H9 (cell line): ENCODE results near the gene SELPLG. TPM values are rescaled to one million over a fixed set of nuclear protein-coding genes. Genes with fewer than 3 reads are reported as not detected.

Experiments used
- DNase-seq: peaks from one replicate; pipeline ENCODE4 v3.0.0-alpha.2; 2017
- H2AFZ ChIP-seq: one replicate; pipeline ENCODE4 v1.6.1; 2013; ENCODE audit warnings: mild to moderate bottlenecking, low read length, control low read depth, moderate library complexity
- H2AK5ac ChIP-seq: 2 replicates; pipeline ENCODE4 v1.6.1; 2013; ENCODE audit warnings: low read length, control low read depth, mixed read lengths; ENCODE audit not compliant: insufficient read length
- H2BK120ac ChIP-seq: one replicate; pipeline ENCODE4 v1.6.1; 2013; ENCODE audit warnings: low read depth, mild to moderate bottlenecking, low read length, control low read depth, inconsistent platforms; ENCODE audit not compliant: poor library complexity, severe bottlenecking
- H2BK12ac ChIP-seq: 2 replicates; pipeline ENCODE4 v1.6.1; 2013; ENCODE audit warnings: low read length, control low read depth, mixed read lengths, low read depth; ENCODE audit not compliant: insufficient read length
- H2BK15ac ChIP-seq: 2 replicates; pipeline ENCODE4 v1.6.1; 2013; ENCODE audit warnings: low read depth, low read length, control low read depth
- H2BK20ac ChIP-seq: one replicate; pipeline ENCODE4 v1.6.1; 2013; ENCODE audit warnings: low read depth, mild to moderate bottlenecking, low read length, control low read depth, inconsistent platforms; ENCODE audit not compliant: poor library complexity, severe bottlenecking
- H2BK5ac ChIP-seq: 2 replicates; pipeline ENCODE4 v1.6.1; 2013; ENCODE audit warnings: low read length, control low read depth, mixed read lengths; ENCODE audit not compliant: insufficient read length
- H3K14ac ChIP-seq: 2 replicates; pipeline ENCODE4 v1.6.1; 2013; ENCODE audit warnings: low read length, control low read depth; ENCODE audit not compliant: insufficient read depth
- H3K18ac ChIP-seq: 2 replicates; pipeline ENCODE4 v1.6.1; 2013; ENCODE audit warnings: low read depth, mild to moderate bottlenecking, mixed read lengths, low read length, control low read depth; ENCODE audit not compliant: insufficient read length
- H3K23ac ChIP-seq: 2 replicates; pipeline ENCODE4 v1.6.1; 2013; ENCODE audit warnings: low read length, control low read depth, mixed read lengths, low read depth; ENCODE audit not compliant: insufficient read length
- H3K23me2 ChIP-seq: 2 replicates; pipeline ENCODE4 v1.6.1; 2013; ENCODE audit warnings: low read depth, mild to moderate bottlenecking, mixed read lengths, low read length, control low read depth; ENCODE audit not compliant: insufficient read length, poor library complexity, severe bottlenecking
- H3K27ac ChIP-seq: 2 replicates; pipeline ENCODE4 v1.5.1; 2013; ENCODE audit warnings: low read length, control low read depth, mixed read lengths, low read depth; ENCODE audit not compliant: insufficient read length
- H3K27me3 ChIP-seq: 2 replicates; pipeline ENCODE4 v1.6.1; 2013; ENCODE audit warnings: low read length, control low read depth, inconsistent platforms; ENCODE audit not compliant: insufficient read depth
- H3K4ac ChIP-seq: 2 replicates; pipeline ENCODE4 v1.6.1; 2013; ENCODE audit warnings: low read depth, mild to moderate bottlenecking, control low read depth, inconsistent platforms, low read length, moderate library complexity
- H3K4me1 ChIP-seq: 2 replicates; pipeline ENCODE4 v1.6.1; 2013; ENCODE audit warnings: low read length, control low read depth, inconsistent platforms; ENCODE audit not compliant: insufficient read depth
- H3K4me2 ChIP-seq: 2 replicates; pipeline ENCODE4 v1.6.1; 2013; ENCODE audit warnings: low read length, control low read depth, mixed read lengths; ENCODE audit not compliant: insufficient read length, insufficient read depth
- H3K56ac ChIP-seq: 2 replicates; pipeline ENCODE4 v1.6.1; 2013; ENCODE audit warnings: low read depth, mild to moderate bottlenecking, mixed read lengths, low read length, control low read depth; ENCODE audit not compliant: insufficient read length
- H3K79me1 ChIP-seq: 2 replicates; pipeline ENCODE4 v1.6.1; 2013; ENCODE audit warnings: low read depth, mild to moderate bottlenecking, moderate library complexity, low read length, control low read depth, inconsistent platforms; ENCODE audit not compliant: insufficient read depth, poor library complexity, severe bottlenecking
- H3K79me2 ChIP-seq: 2 replicates; pipeline ENCODE4 v1.6.1; 2013; ENCODE audit warnings: low read length, control low read depth, inconsistent platforms; ENCODE audit not compliant: insufficient read depth
- H3K9ac ChIP-seq: 2 replicates; pipeline ENCODE4 v1.6.1; 2013; ENCODE audit warnings: low read length, control low read depth, mixed read lengths; ENCODE audit not compliant: insufficient read length; ENCODE audit errors: extremely low read depth
- H3K9me3 ChIP-seq: one replicate; pipeline ENCODE4 v1.6.1; 2013; ENCODE audit warnings: low read depth, low read length, inconsistent platforms; ENCODE audit not compliant: control insufficient read depth
- H3T11ph ChIP-seq: one replicate; pipeline ENCODE4 v1.6.1; 2013; ENCODE audit warnings: mild to moderate bottlenecking, low read length, control low read depth, inconsistent platforms
- H4K20me1 ChIP-seq: one replicate; pipeline ENCODE4 v1.6.1; 2013; ENCODE audit not compliant: control insufficient read depth, insufficient read length, insufficient read depth
- H4K5ac ChIP-seq: 2 replicates; pipeline ENCODE4 v1.6.1; 2013; ENCODE audit warnings: low read depth, mild to moderate bottlenecking, mixed read lengths, low read length, control low read depth; ENCODE audit not compliant: insufficient read length
- H4K8ac ChIP-seq: replicated peaks from 2 replicates; pipeline ENCODE4 v1.6.1; 2013; ENCODE audit warnings: low read length, control low read depth, mixed read lengths, low read depth; ENCODE audit not compliant: insufficient read length
- H4K91ac ChIP-seq: 2 replicates; pipeline ENCODE4 v1.6.1; 2013; ENCODE audit warnings: low read depth, mild to moderate bottlenecking, moderate library complexity, mixed read lengths, low read length, control low read depth; ENCODE audit not compliant: insufficient read length
- H3K27ac Mint-ChIP-seq, 3 experiments: 2 replicates in 2 of 3; 3 replicates in 1 of 3; pipeline ENCODE4 v1.8.0; 2020 to 2021; ENCODE audit warnings: mixed read lengths in 3 of 3, mild to moderate bottlenecking in 1 of 3, moderate library complexity in 1 of 3
- H3K27me3 Mint-ChIP-seq: 2 replicates; pipeline ENCODE4 v1.8.0; 2021; ENCODE audit warnings: low read depth, mild to moderate bottlenecking, moderate library complexity, mixed read lengths
- H3K36me3 Mint-ChIP-seq, 3 experiments: 2 replicates in 2 of 3; 3 replicates in 1 of 3; pipeline ENCODE4 v1.8.0; 2020 to 2021; ENCODE audit warnings: low read depth in 3 of 3, mixed read lengths in 3 of 3; ENCODE audit not compliant: insufficient read depth in 1 of 3
- H3K4me1 Mint-ChIP-seq, 2 experiments: 2 replicates each; pipeline ENCODE4 v1.8.0; 2020; ENCODE audit warnings: mixed read lengths in 2 of 2
- H3K4me3 Mint-ChIP-seq, 2 experiments: 2 replicates in 1 of 2; 3 replicates in 1 of 2; pipeline ENCODE4 v1.8.0; 2020 to 2021; ENCODE audit warnings: mild to moderate bottlenecking in 2 of 2, mixed read lengths in 2 of 2, moderate library complexity in 1 of 2
- H3K9me3 Mint-ChIP-seq, 2 experiments: 2 replicates in 1 of 2; 3 replicates in 1 of 2; pipeline ENCODE4 v1.8.0; 2020; ENCODE audit warnings: mild to moderate bottlenecking in 2 of 2, mixed read lengths in 2 of 2, moderate library complexity in 1 of 2
- WGBS: extraction: QIAGEN DNeasy Blood & Tissue Kit; methylation state at CpG from one replicate; pipeline ENCODE4 v1.1.7; 2013; ENCODE audit warnings: missing lambda C conversion rate, low lambda C conversion rate, mixed read lengths; ENCODE audit not compliant: insufficient read length; ENCODE audit errors: extremely low coverage; 5-methylcytosine and 5-hydroxymethylcytosine counted together
- microRNA-seq: library from miRNA; unstranded; fragments of <30 nt; microRNA quantifications from one replicate; pipeline ENCODE4, GENCODE V29; 2020; ENCODE audit warnings: borderline microRNAs expressed
- total RNA-seq: library from RNA; stranded (reverse); gene quantifications from 2 replicates; pipeline ENCODE4 v1.2.1, GENCODE V29; 2021
- TF ChIP-seq, protein P1 (sequence below): fragments of 200-600 bp; sonication (generic); conservative IDR thresholded peaks from 3 replicates; pipeline ENCODE4 v1.8.0; 2021; ENCODE audit warnings: antibody characterized with exemption, mild to moderate bottlenecking

Gene SELPLG
- total RNA-seq, 1 experiment from 2014 or later = 0.15 TPM

DNA sequence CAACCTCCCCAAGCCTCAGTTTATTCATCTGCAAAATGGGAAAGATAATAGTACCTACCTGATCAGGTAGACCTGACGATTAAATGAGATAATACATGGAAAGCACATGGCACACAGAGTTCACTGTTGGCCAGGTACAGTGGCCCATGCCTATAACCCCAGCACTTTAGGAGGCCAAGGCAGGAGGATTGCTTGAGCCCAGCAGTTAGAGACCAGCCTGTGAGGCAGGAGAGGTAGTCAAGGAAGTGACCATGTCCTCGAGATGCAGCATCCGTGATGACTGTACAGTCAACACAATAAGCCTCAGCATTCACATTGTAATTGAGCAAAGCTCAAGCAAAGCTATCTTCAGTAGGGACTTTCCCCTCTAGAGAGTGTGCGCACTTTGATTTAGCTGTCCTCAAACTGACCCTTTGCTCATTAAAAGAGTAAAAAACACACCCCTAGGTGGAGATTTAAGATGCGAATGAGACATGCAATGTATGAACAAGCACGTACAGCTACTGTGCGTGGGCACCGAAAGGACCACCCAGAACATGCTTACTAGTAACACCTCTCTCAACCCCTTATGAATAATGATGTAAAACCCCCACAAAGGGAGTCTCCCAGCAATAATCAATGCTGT, 61.4 kb downstream of the SELPLG start:
- Mint-ChIP-seq H3K27me3 (peaks cover 2% of the 10 kb centered on the region; the same call in 1 of the 2 replicates), H3K27ac (no peak overlapping the region; a peak in 1 of 7 replicates), H3K36me3 (peaks cover 7 to 21% (median 18%) of the 10 kb centered on the region in 3 experiments; a peak in 6 of 7 replicates), H3K4me1 (no peaks in the 10 kb centered on the region), H3K4me3 (no peak overlapping the region), H3K9me3 (no peaks in the 10 kb centered on the region; a peak in 1 of 5 replicates)
- Histone ChIP-seq H2BK20ac (no peak overlapping the region), H2BK12ac (no peak overlapping the region), H3K4me2 (no peak overlapping the region), H4K20me1 (no peaks in the 10 kb centered on the region), H2AK5ac (no peak overlapping the region), H3K79me1 (no peaks in the 10 kb centered on the region), H4K91ac (no peak overlapping the region), H3K23me2 (no peaks in the 10 kb centered on the region), H3K4ac (no peak overlapping the region), H3K23ac (no peak overlapping the region), H3K27ac (no peak overlapping the region), H3T11ph (no peak overlapping the region), H3K4me1 (no peaks in the 10 kb centered on the region), H2AFZ (no peak overlapping the region), H3K9ac (no peak overlapping the region), H2BK120ac (no peak overlapping the region), H4K5ac (no peak overlapping the region), H3K79me2 (no peaks in the 10 kb centered on the region), H3K9me3 (no peaks in the 10 kb centered on the region), H4K8ac (no peak overlapping the region), H3K18ac (no peak overlapping the region), H3K56ac (no peak overlapping the region), H2BK5ac (no peak overlapping the region), H2BK15ac (no peak overlapping the region), H3K27me3 (no peaks in the 10 kb centered on the region), H3K14ac (no peak overlapping the region)
- TF ChIP-seq, protein P1, sequence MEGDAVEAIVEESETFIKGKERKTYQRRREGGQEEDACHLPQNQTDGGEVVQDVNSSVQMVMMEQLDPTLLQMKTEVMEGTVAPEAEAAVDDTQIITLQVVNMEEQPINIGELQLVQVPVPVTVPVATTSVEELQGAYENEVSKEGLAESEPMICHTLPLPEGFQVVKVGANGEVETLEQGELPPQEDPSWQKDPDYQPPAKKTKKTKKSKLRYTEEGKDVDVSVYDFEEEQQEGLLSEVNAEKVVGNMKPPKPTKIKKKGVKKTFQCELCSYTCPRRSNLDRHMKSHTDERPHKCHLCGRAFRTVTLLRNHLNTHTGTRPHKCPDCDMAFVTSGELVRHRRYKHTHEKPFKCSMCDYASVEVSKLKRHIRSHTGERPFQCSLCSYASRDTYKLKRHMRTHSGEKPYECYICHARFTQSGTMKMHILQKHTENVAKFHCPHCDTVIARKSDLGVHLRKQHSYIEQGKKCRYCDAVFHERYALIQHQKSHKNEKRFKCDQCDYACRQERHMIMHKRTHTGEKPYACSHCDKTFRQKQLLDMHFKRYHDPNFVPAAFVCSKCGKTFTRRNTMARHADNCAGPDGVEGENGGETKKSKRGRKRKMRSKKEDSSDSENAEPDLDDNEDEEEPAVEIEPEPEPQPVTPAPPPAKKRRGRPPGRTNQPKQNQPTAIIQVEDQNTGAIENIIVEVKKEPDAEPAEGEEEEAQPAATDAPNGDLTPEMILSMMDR = no peak
- no CpG with 5 or more reads among the region's 8 CpGs for whole genome bisulfite sequencing
- DNase-seq = no peak

Small RNA genes within 50 kb of the gene (microRNA-seq; reads per million reads assigned to microRNA genes)
- gene MIR4496 = not detected

Other genes with a start within 250 kb of the SELPLG start
- gene FICD, start 118.6 kb downstream of the SELPLG start, total RNA-seq = 4.6 and 5.1 TPM in 2 replicates
- gene SART3, start 72.7 kb downstream of the SELPLG start, total RNA-seq = 80.7 and 89.4 TPM in 2 replicates
- 63.9 and 64.9 TPM in 2 replicates for gene ISCU, start 71.3 kb downstream of the SELPLG start, total RNA-seq
- gene TMEM119, start 35.8 kb downstream of the SELPLG start, total RNA-seq = not detected in 2 replicates
- 154 and 164 TPM in 2 replicates for gene CORO1C, start 97.6 kb upstream of the SELPLG start, total RNA-seq
- 21.8 and 24.0 TPM in 2 replicates for gene SSH1, start 223.7 kb upstream of the SELPLG start, total RNA-seq
- gene DAO, start 246.2 kb upstream of the SELPLG start, total RNA-seq = not detected in 2 replicates